T-cell (primary cell): Measurements from ENCODE around the gene SPRED2. TPM values are rescaled to one million over a fixed set of nuclear protein-coding genes. Genes with fewer than 3 reads are reported as not detected.

Experiments
- ATAC-seq, 4 experiments: fragments of 200-7000 bp in 3 of 4; fragments of 150-1000 bp in 1 of 4; cut with Tn5 transposase; replicated peaks in 1 of 4; 1 replicate in 3 of 4; 2 replicates in 1 of 4; pipeline ENCODE4 v1.10.0; 2021; ENCODE audit warnings: moderate library complexity in 3 of 4, mild to moderate bottlenecking in 2 of 4, moderate number of reproducible peaks in 1 of 4
- CTCF ChIA-PET, 2 donors: fragments of 300-600 bp; sonication (Branson Sonifier 250); formaldehyde crosslinking; loops; one replicate each; lab custom pipeline; 2022; ENCODE audit warnings: antibody characterized with exemption in 2 of 2; lab: Charles Lee
- POLR2A ChIA-PET, 2 donors: fragments of 300-600 bp; sonication (Branson Sonifier 250); formaldehyde crosslinking; loops; one replicate each; lab custom pipeline; 2022; ENCODE audit warnings: antibody characterized with exemption in 2 of 2; lab: Charles Lee
- DNase-seq, 35 experiments: peaks; one replicate each; pipeline versions ENCODE4 v3.0.0 to v3.0.0-alpha.2; 2013 to 2023
- H3K27ac ChIP-seq: one replicate; pipeline ENCODE4 v1.5.1; 2013; ENCODE audit warnings: low read length
- H3K27me3 ChIP-seq, 2 experiments: replicated peaks in 1 of 2; 1 replicate in 1 of 2; 2 replicates in 1 of 2; pipeline versions ENCODE4 v1.6.1 to v1.7.0; 2013; ENCODE audit warnings: low read length in 1 of 2, mixed read lengths in 1 of 2; ENCODE audit not compliant: control insufficient read depth in 2 of 2, insufficient read depth in 2 of 2; ENCODE audit errors: extremely low read depth in 1 of 2
- H3K36me3 ChIP-seq, 2 donors: 1 replicate in 1 of 2; 2 replicates in 1 of 2; pipeline versions ENCODE4 v1.6.1 to v1.7.0; 2013; ENCODE audit warnings: low read length in 1 of 2; ENCODE audit not compliant: control insufficient read depth in 2 of 2, insufficient read depth in 1 of 2; ENCODE audit errors: extremely low read depth in 1 of 2
- H3K4me1 ChIP-seq, 2 experiments: 1 replicate in 1 of 2; 2 replicates in 1 of 2; pipeline versions ENCODE4 v1.6.1 to v1.7.0; 2013; ENCODE audit warnings: low read length in 2 of 2, mixed read lengths in 1 of 2; ENCODE audit not compliant: insufficient read depth in 2 of 2, control insufficient read depth in 1 of 2; ENCODE audit errors: extremely low read depth in 1 of 2
- H3K4me3 ChIP-seq, 2 donors: 1 replicate in 1 of 2; 2 replicates in 1 of 2; pipeline versions ENCODE4 v1.5.1 to v1.7.0; 2013; ENCODE audit warnings: mild to moderate bottlenecking in 2 of 2, low read length in 1 of 2, moderate library complexity in 1 of 2; ENCODE audit not compliant: control insufficient read depth in 1 of 2; ENCODE audit errors: extremely low read depth in 1 of 2
- H3K9me3 ChIP-seq: 2 replicates; pipeline ENCODE4 v1.7.0; 2013
- H3K27ac Mint-ChIP-seq, 2 donors: one replicate each; pipeline ENCODE4 v1.8.0; 2020 to 2021; ENCODE audit warnings: mild to moderate bottlenecking in 2 of 2, mixed read lengths in 2 of 2
- H3K27me3 Mint-ChIP-seq, 2 donors: one replicate each; pipeline ENCODE4 v1.8.0; 2021 to 2022; ENCODE audit warnings: mixed read lengths in 2 of 2
- H3K36me3 Mint-ChIP-seq: one replicate; pipeline ENCODE4 v1.8.0; 2021; ENCODE audit warnings: mixed read lengths
- H3K4me1 Mint-ChIP-seq, 3 donors: one replicate each; pipeline ENCODE4 v1.8.0; 2020 to 2022; ENCODE audit warnings: mixed read lengths in 3 of 3, mild to moderate bottlenecking in 1 of 3
- H3K4me3 Mint-ChIP-seq, 3 donors: one replicate each; pipeline ENCODE4 v1.8.0; 2020 to 2022; ENCODE audit warnings: mild to moderate bottlenecking in 3 of 3, mixed read lengths in 3 of 3, moderate library complexity in 3 of 3
- H3K9me3 Mint-ChIP-seq, 3 donors: one replicate each; pipeline ENCODE4 v1.8.0; 2020 to 2022; ENCODE audit warnings: mixed read lengths in 3 of 3
- WGBS: methylation state at CpG from one replicate; pipeline ENCODE4 v1.1.5; 2013; ENCODE audit warnings: missing lambda C conversion rate; ENCODE audit not compliant: insufficient coverage; 5-methylcytosine and 5-hydroxymethylcytosine counted together
- total RNA-seq, 35 experiments: library from RNA in 6 of 35; stranded (reverse) in 6 of 35; fragments of 120-200 nt in 1 of 35; gene quantifications; one replicate each; pipeline versions ENCODE4 v1.2.1 to v1.2.4 and lab custom pipeline; 2013 to 2026

Gene SPRED2
- total RNA-seq, 5 donors from 2014 or later (not counting 1 experiment from before 2014, with no cell fraction given): 0.73 to 3.2 (median 1.2) TPM

DNA sequence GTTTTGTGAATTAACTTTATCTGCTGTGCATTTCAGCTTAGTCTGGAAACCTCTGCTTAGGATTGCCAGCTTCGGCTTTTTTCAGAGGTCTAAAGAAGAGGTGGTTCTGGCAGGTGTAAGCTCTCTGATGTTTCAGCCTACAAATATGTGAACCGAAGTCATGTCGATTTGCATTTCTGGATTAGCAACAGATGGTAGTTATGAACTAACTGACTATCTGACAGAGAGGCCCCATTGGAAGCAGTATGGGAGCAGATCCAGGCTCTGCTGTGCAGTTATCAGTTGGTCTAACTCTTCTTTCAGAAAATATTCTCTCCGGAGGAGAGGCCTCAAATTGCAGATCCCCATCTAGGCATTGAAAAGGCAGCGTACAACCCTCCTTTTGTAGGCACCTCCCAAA lies 32.7 kb upstream of the SPRED2 start:
- no peaks in the 10 kb centered on the region for H3K9me3 ChIP-seq
- CTCF ChIA-PET: interaction anchor here in 1 of 2 donors (0.6 kb wide), 2 partner anchors 13 to 49 kb away, joined by 3 read pairs; no protein-coding TSS in a partner anchor
- DNase-seq (no peak), ATAC-seq (no peak)
- no peak overlapping the region for H3K27ac ChIP-seq
- H3K36me3 ChIP-seq: no peaks in the 10 kb centered on the region
- no peak overlapping the region for H3K27ac Mint-ChIP-seq
- H3K4me3 ChIP-seq: no peak overlapping the region
- no peaks in the 10 kb centered on the region for H3K36me3 Mint-ChIP-seq
- peaks cover 14 to 21% of the 10 kb centered on the region in 2 donors for H3K27me3 Mint-ChIP-seq
- no peak overlapping the region for H3K4me3 Mint-ChIP-seq
- POLR2A ChIA-PET: interaction anchor here in 1 of 2 donors (0.6 kb wide), 1 partner anchor 25 kb away, joined by 3 read pairs; no protein-coding TSS in a partner anchor
- peaks cover 0 to 2% (median 0%) of the 10 kb centered on the region in 3 donors for H3K4me1 Mint-ChIP-seq
- H3K27me3 ChIP-seq: peaks cover 0 to 6% of the 10 kb centered on the region in 2 experiments
- 95% methylated on average over 3 of the region's 5 CpGs for WGBS
- H3K9me3 Mint-ChIP-seq: no peaks in the 10 kb centered on the region
- no peaks in the 10 kb centered on the region for H3K4me1 ChIP-seq

DNA sequence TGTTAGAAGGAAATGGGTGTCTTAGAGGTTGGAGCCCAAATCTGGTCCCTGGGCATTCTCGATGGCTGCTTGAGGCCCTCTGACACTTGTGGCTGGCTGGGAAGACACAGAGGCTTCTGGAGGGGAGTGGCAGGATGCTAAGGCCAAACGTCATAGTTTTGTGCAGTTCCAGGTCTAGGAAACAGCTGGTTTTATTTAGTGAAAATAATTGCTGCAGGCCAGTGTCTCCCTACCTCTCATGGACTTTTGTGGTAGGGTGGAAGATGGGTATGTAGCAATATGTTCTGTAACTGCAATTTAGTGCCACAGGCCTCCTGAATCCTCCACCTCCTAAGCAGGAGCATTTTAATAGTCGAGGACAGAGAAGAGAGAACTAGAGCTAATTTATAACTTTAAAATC lies 32.2 kb upstream of the SPRED2 start:
- no peak for ATAC-seq
- no peaks in the 10 kb centered on the region for H3K9me3 ChIP-seq
- Mint-ChIP-seq H3K27ac (no peak overlapping the region), H3K9me3 (no peaks in the 10 kb centered on the region), H3K4me3 (no peak overlapping the region), H3K4me1 (peaks cover 0 to 2% (median 0%) of the 10 kb centered on the region in 3 donors), H3K36me3 (no peaks in the 10 kb centered on the region), H3K27me3 (peaks cover 19 to 26% of the 10 kb centered on the region in 2 donors)
- no peak overlapping the region for H3K4me3 ChIP-seq
- no peaks in the 10 kb centered on the region for H3K36me3 ChIP-seq
- ChIA-PET CTCF (interaction anchor here in 1 of 2 donors (0.6 kb wide), 2 partner anchors 14 to 49 kb away, joined by 3 read pairs; no protein-coding TSS in a partner anchor), POLR2A (no interaction called here)
- no peaks in the 10 kb centered on the region for H3K4me1 ChIP-seq
- DNase-seq: no peak
- WGBS: 25% methylated on average over 1 of the region's 3 CpGs
- peaks cover 0 to 6% of the 10 kb centered on the region in 2 experiments for H3K27me3 ChIP-seq
- H3K27ac ChIP-seq: no peak overlapping the region

- Histone ChIP-seq H3K9me3 (no peaks in the 10 kb centered on the region), H3K27me3 (peaks cover 0 to 11% of the 10 kb centered on the region in 2 experiments), H3K27ac (no peak overlapping the region), H3K4me3 (no peak overlapping the region), H3K4me1 (no peaks in the 10 kb centered on the region), H3K36me3 (no peaks in the 10 kb centered on the region)
- H3K9me3 Mint-ChIP-seq: no peaks in the 10 kb centered on the region
- 40% methylated on average over 1 of the region's 3 CpGs for WGBS
- CTCF ChIA-PET: no interaction called here
- H3K4me1 Mint-ChIP-seq: no peaks in the 10 kb centered on the region
- DNase-seq (no peak), ATAC-seq (no peak)
- no peaks in the 10 kb centered on the region for H3K36me3 Mint-ChIP-seq
- H3K27me3 Mint-ChIP-seq: peaks cover 24 to 40% of the 10 kb centered on the region in 2 donors
- POLR2A ChIA-PET: no interaction called here
- H3K27ac Mint-ChIP-seq: no peak overlapping the region
- no peak overlapping the region for H3K4me3 Mint-ChIP-seq
These were observed 26.6 kb upstream of the SPRED2 start for GRCh38 chr2:65458999-65459398.

DNA sequence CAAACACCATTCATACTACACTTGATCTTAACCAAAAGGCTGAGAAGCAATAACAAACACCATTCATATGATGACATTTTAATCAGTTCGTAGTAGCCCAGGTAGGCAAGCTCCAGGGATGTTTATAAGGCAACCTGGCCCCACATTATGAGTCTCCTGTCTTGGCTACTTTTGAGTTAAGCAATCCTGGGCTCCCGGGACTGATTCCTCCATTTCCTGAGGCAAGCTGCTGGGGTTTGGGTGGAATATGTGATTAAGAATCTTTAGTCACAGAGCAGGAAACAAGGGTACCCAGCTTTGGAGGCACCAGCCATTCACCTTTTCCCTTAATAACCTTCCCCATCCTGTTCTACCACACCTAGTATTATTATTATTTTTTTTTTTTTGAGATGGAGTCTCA lies 24.5 kb upstream of the SPRED2 start:
- H3K27me3 Mint-ChIP-seq: peaks cover 28 to 41% of the 10 kb centered on the region in 2 donors
- no peaks in the 10 kb centered on the region for H3K36me3 Mint-ChIP-seq
- H3K4me1 Mint-ChIP-seq: no peaks in the 10 kb centered on the region
- no peak overlapping the region for H3K27ac ChIP-seq
- H3K27me3 ChIP-seq: peaks cover 0 to 14% of the 10 kb centered on the region in 2 experiments
- CTCF ChIA-PET: interaction anchor here in 1 of 2 donors (0.6 kb wide), 1 partner anchor 48 kb away, joined by 12 read pairs; no protein-coding TSS in a partner anchor
- H3K4me1 ChIP-seq: no peaks in the 10 kb centered on the region
- POLR2A ChIA-PET: no interaction called here
- WGBS: 43% methylated on average over 1 of the region's 2 CpGs
- DNase-seq (no peak), ATAC-seq (no peak)
- H3K4me3 ChIP-seq: no peak overlapping the region
- no peak overlapping the region for H3K4me3 Mint-ChIP-seq
- no peaks in the 10 kb centered on the region for H3K9me3 ChIP-seq
- no peaks in the 10 kb centered on the region for H3K9me3 Mint-ChIP-seq
- no peak overlapping the region for H3K27ac Mint-ChIP-seq
- no peaks in the 10 kb centered on the region for H3K36me3 ChIP-seq

GRCh38 chr2:65456064-65456463 lies 23.7 kb upstream of the SPRED2 start:
- H3K4me1 ChIP-seq: no peaks in the 10 kb centered on the region
- H3K27ac ChIP-seq: no peak overlapping the region
- H3K4me1 Mint-ChIP-seq: no peaks in the 10 kb centered on the region
- no peak for DNase-seq
- no peaks in the 10 kb centered on the region for H3K36me3 Mint-ChIP-seq
- CTCF ChIA-PET: no interaction called here
- peaks cover 27 to 35% of the 10 kb centered on the region in 2 donors for H3K27me3 Mint-ChIP-seq
- no peak for ATAC-seq
- H3K27me3 ChIP-seq: peaks cover 0 to 14% of the 10 kb centered on the region in 2 experiments
- H3K27ac Mint-ChIP-seq: no peak overlapping the region
- H3K4me3 Mint-ChIP-seq: no peak overlapping the region
- H3K4me3 ChIP-seq: no peak overlapping the region
- no peaks in the 10 kb centered on the region for H3K9me3 ChIP-seq
- no peaks in the 10 kb centered on the region for H3K36me3 ChIP-seq
- POLR2A ChIA-PET: no interaction called here
- no peaks in the 10 kb centered on the region for H3K9me3 Mint-ChIP-seq

- ATAC-seq (no peak), DNase-seq (no peak)
- no peaks in the 10 kb centered on the region for H3K36me3 ChIP-seq
- H3K4me1 ChIP-seq: no peaks in the 10 kb centered on the region
- ChIA-PET CTCF (no interaction called here), POLR2A (no interaction called here)
- H3K4me1 Mint-ChIP-seq: no peaks in the 10 kb centered on the region
- H3K4me3 ChIP-seq: no peak overlapping the region
- no peaks in the 10 kb centered on the region for H3K36me3 Mint-ChIP-seq
- H3K9me3 Mint-ChIP-seq: no peaks in the 10 kb centered on the region
- no peaks in the 10 kb centered on the region for H3K9me3 ChIP-seq
- whole genome bisulfite sequencing: no CpG with 5 or more reads among the region's 1 CpG
- H3K27ac ChIP-seq: no peak overlapping the region
- H3K27me3 ChIP-seq: peaks cover 0 to 8% of the 10 kb centered on the region in 2 experiments
- H3K27me3 Mint-ChIP-seq: peaks cover 19 to 30% of the 10 kb centered on the region in 2 donors
- no peak overlapping the region for H3K4me3 Mint-ChIP-seq
- no peak overlapping the region for H3K27ac Mint-ChIP-seq
These were observed 21.5 kb upstream of the SPRED2 start for GRCh38 chr2:65453916-65454315.
